H1 (cell line): Measurements from ENCODE around the gene NLGN4X. TPM values are rescaled to one million over a fixed set of nuclear protein-coding genes. Genes with fewer than 3 reads are reported as not detected.

Source experiments
- CTCF ChIA-PET: fragments of 300-600 bp; sonication (Branson Sonifier 250); formaldehyde crosslinking; loops from one replicate; lab custom pipeline; 2021; ENCODE audit not compliant: partially characterized antibody; lab: Charles Lee
- POLR2A ChIA-PET: fragments of 300-600 bp; sonication (Branson Sonifier 250); formaldehyde crosslinking; loops from one replicate; lab custom pipeline; 2021; ENCODE audit warnings: inconsistent platforms; ENCODE audit not compliant: partially characterized antibody; lab: Charles Lee
- DNase-seq, 2 experiments: peaks; one replicate each; pipeline versions ENCODE4 v3.0.0 to v3.0.0-alpha.2; 2010 to 2022; ENCODE audit warnings: low spot score in 2 of 2, low read depth in 1 of 2, mixed read lengths in 1 of 2
- FAIRE-seq: peaks from 2 replicates; lab custom pipeline; 2011; peaks lifted over from hg19 to GRCh38; lab: Jason Lieb, UNC
- H2AFZ ChIP-seq: 2 replicates; pipeline ENCODE4 v1.8.1; 2012; ENCODE audit warnings: low read length, inconsistent platforms
- H2AK5ac ChIP-seq: 2 replicates; pipeline ENCODE4 v1.6.1; 2013; ENCODE audit warnings: low read depth, low read length
- H2BK120ac ChIP-seq: replicated peaks from 2 replicates; pipeline ENCODE3; 2013; ENCODE audit warnings: low read depth, low read length, inconsistent platforms
- H2BK12ac ChIP-seq: 2 replicates; pipeline ENCODE4 v1.6.1; 2013; ENCODE audit warnings: low read depth, low read length
- H2BK15ac ChIP-seq: 2 replicates; pipeline ENCODE4 v1.6.1; 2013; ENCODE audit warnings: low read length
- H2BK20ac ChIP-seq: 2 replicates; pipeline ENCODE4 v1.6.1; 2013; ENCODE audit warnings: low read length
- H2BK5ac ChIP-seq: 2 replicates; pipeline ENCODE4 v1.6.1; 2013; ENCODE audit warnings: low read depth, low read length
- H3K14ac ChIP-seq: 2 replicates; pipeline ENCODE4 v1.6.1; 2013; ENCODE audit warnings: inconsistent platforms; ENCODE audit not compliant: insufficient read length
- H3K18ac ChIP-seq: 2 replicates; pipeline ENCODE4 v1.6.1; 2013; ENCODE audit warnings: low read length; ENCODE audit errors: extremely low read depth
- H3K23ac ChIP-seq: 2 replicates; pipeline ENCODE4 v1.6.1; 2013; ENCODE audit warnings: inconsistent platforms; ENCODE audit not compliant: insufficient read length
- H3K23me2 ChIP-seq: 2 replicates; pipeline ENCODE4 v1.6.1; 2013; ENCODE audit warnings: low read depth, low read length
- H3K27ac ChIP-seq: 2 replicates; pipeline ENCODE4 v1.6.1; 2011; ENCODE audit warnings: low read depth, low read length, inconsistent platforms
- H3K27me3 ChIP-seq, 4 experiments: replicated peaks in 1 of 4; 1 replicate in 1 of 4; 2 replicates in 3 of 4; pipeline versions ENCODE4 v1.6.1 to v1.8.1; 2011 to 2013; ENCODE audit warnings: low read length in 3 of 4, mild to moderate bottlenecking in 3 of 4, inconsistent platforms in 2 of 4, mixed read lengths in 2 of 4, moderate library complexity in 1 of 4; ENCODE audit not compliant: control insufficient read depth in 3 of 4, insufficient read depth in 3 of 4; ENCODE audit errors: extremely low read depth in 1 of 4
- H3K36me3 ChIP-seq, 4 experiments: 2 replicates each; pipeline versions ENCODE4 v1.6.1 to v1.8.1; 2011 to 2013; ENCODE audit warnings: mild to moderate bottlenecking in 4 of 4, low read length in 3 of 4, moderate library complexity in 2 of 4, control low read depth in 1 of 4, inconsistent platforms in 1 of 4; ENCODE audit not compliant: insufficient read depth in 4 of 4, control insufficient read depth in 2 of 4
- H3K4ac ChIP-seq: replicated peaks from 2 replicates; pipeline ENCODE3; 2013; ENCODE audit warnings: low read length, low read depth, mixed read lengths, inconsistent platforms; ENCODE audit not compliant: insufficient read length
- H3K4me1 ChIP-seq, 4 experiments: replicated peaks in 1 of 4; 1 replicate in 1 of 4; 2 replicates in 3 of 4; pipeline versions ENCODE4 v1.6.1 to v1.8.1; 2011 to 2013; ENCODE audit warnings: low read length in 3 of 4, inconsistent platforms in 2 of 4, mixed read lengths in 1 of 4; ENCODE audit not compliant: insufficient read depth in 4 of 4, control insufficient read depth in 3 of 4
- H3K4me2 ChIP-seq, 2 experiments: 2 replicates each; pipeline versions ENCODE4 v1.6.1 to v1.8.1; 2011 to 2013; ENCODE audit warnings: low read depth in 2 of 2, low read length in 2 of 2, control low read depth in 1 of 2, inconsistent platforms in 1 of 2, mild to moderate bottlenecking in 1 of 2; ENCODE audit not compliant: insufficient read depth in 1 of 2
- H3K4me3 ChIP-seq, 4 experiments: fragments of 200-600, 300-600 bp in 1 of 4; sonication (generic), shearing (Covaris generic), sonication (Bioruptor Twin) in 1 of 4; 2 replicates each; pipeline versions ENCODE4 v1.5.1 to v1.8.1; 2011 to 2016; ENCODE audit warnings: low read length in 4 of 4, low read depth in 3 of 4, control low read depth in 2 of 4, inconsistent platforms in 2 of 4, mild to moderate bottlenecking in 2 of 4, mixed read lengths in 1 of 4, moderate library complexity in 1 of 4; ENCODE audit not compliant: insufficient read depth in 2 of 4; ENCODE audit errors: extremely low read depth in 1 of 4
- H3K56ac ChIP-seq: replicated peaks from 2 replicates; pipeline ENCODE3; 2013; ENCODE audit warnings: low read depth, mild to moderate bottlenecking, mixed read lengths, low read length, inconsistent platforms; ENCODE audit not compliant: insufficient read length
- H3K79me1 ChIP-seq: 2 replicates; pipeline ENCODE4 v1.6.1; 2013; ENCODE audit warnings: low read depth, low read length, control low read depth
- H3K79me2 ChIP-seq, 2 experiments: 2 replicates each; pipeline versions ENCODE4 v1.6.1 to v1.8.1; 2012 to 2013; ENCODE audit warnings: low read length in 2 of 2, mild to moderate bottlenecking in 2 of 2, inconsistent platforms in 1 of 2; ENCODE audit not compliant: insufficient read depth in 2 of 2, control insufficient read depth in 1 of 2
- H3K9ac ChIP-seq, 4 experiments: replicated peaks in 1 of 4; 1 replicate in 1 of 4; 2 replicates in 3 of 4; pipeline versions ENCODE4 v1.6.1 to v1.8.1; 2011 to 2013; ENCODE audit warnings: low read depth in 3 of 4, low read length in 3 of 4, control low read depth in 2 of 4, mild to moderate bottlenecking in 2 of 4, moderate library complexity in 2 of 4, inconsistent platforms in 1 of 4; ENCODE audit errors: extremely low read depth in 1 of 4
- H3K9me3 ChIP-seq, 2 experiments: 2 replicates each; pipeline versions ENCODE4 v1.6.1 to v1.8.1; 2012 to 2013; ENCODE audit warnings: mild to moderate bottlenecking in 2 of 2, moderate library complexity in 2 of 2, control low read depth in 1 of 2, inconsistent platforms in 1 of 2, low read depth in 1 of 2, low read length in 1 of 2, mixed read lengths in 1 of 2; ENCODE audit not compliant: insufficient read depth in 2 of 2
- H4K20me1 ChIP-seq, 2 experiments: replicated peaks in 1 of 2; 2 replicates each; pipeline versions ENCODE3 to v1.8.1; 2011 to 2013; ENCODE audit warnings: inconsistent platforms in 2 of 2, low read length in 2 of 2, mild to moderate bottlenecking in 1 of 2; ENCODE audit not compliant: insufficient read depth in 2 of 2, control insufficient read depth in 1 of 2
- H4K5ac ChIP-seq: 2 replicates; pipeline ENCODE4 v1.6.1; 2013; ENCODE audit warnings: low read length, low read depth, mixed read lengths, inconsistent platforms; ENCODE audit not compliant: insufficient read length
- H4K8ac ChIP-seq: 2 replicates; pipeline ENCODE4 v1.8.0; 2013; ENCODE audit warnings: mild to moderate bottlenecking, moderate library complexity, low read length, inconsistent platforms; ENCODE audit not compliant: insufficient read depth; ENCODE audit errors: extremely low read depth
- H4K91ac ChIP-seq: replicated peaks from 2 replicates; pipeline ENCODE3; 2013; ENCODE audit warnings: low read length, mixed read lengths, inconsistent platforms; ENCODE audit not compliant: insufficient read length
- CTCF ChIP-seq, 3 experiments: IDR thresholded peaks; 1 replicate in 2 of 3; 2 replicates in 1 of 3; pipeline versions ENCODE4 v1.5.1 to v1.6.1; 2011; ENCODE audit warnings: low read length in 3 of 3, mild to moderate bottlenecking in 3 of 3, inconsistent platforms in 2 of 3, low read depth in 1 of 3, moderate library complexity in 1 of 3; ENCODE audit not compliant: insufficient read depth in 1 of 3; ENCODE audit errors: control extremely low read depth in 1 of 3
- FOSL1 ChIP-seq: IDR thresholded peaks from 2 replicates; pipeline ENCODE4 v1.6.1; 2011; ENCODE audit warnings: mild to moderate bottlenecking, low read depth, low read length, moderate library complexity; ENCODE audit not compliant: insufficient read depth
- HDAC2 ChIP-seq, 2 experiments: fragments of 300-600 bp in 1 of 2; sonication (generic) in 1 of 2; IDR thresholded peaks; 2 replicates each; pipeline ENCODE4 v1.6.1; 2011 to 2012; ENCODE audit warnings: low read depth in 2 of 2, low read length in 2 of 2, mild to moderate bottlenecking in 2 of 2, moderate library complexity in 2 of 2, borderline replicate concordance in 1 of 2, inconsistent platforms in 1 of 2
- KDM1A ChIP-seq: fragments of 200-600, 300-600 bp; sonication (generic); IDR thresholded peaks from 2 replicates; pipeline ENCODE4 v1.7.1; 2016; ENCODE audit warnings: mild to moderate bottlenecking, low read length, borderline replicate concordance
- KDM4A ChIP-seq: IDR thresholded peaks from one replicate; pipeline ENCODE4 v1.7.1; 2012; ENCODE audit warnings: low read depth, mild to moderate bottlenecking, moderate library complexity, low read length, inconsistent platforms; ENCODE audit not compliant: severe bottlenecking
- MAFK ChIP-seq: IDR thresholded peaks from 2 replicates; pipeline ENCODE4 v1.6.1; 2012; ENCODE audit warnings: low read depth, mild to moderate bottlenecking, improper control_type of control experiment, low read length
- NRF1 ChIP-seq: IDR thresholded peaks from 2 replicates; pipeline ENCODE4 v1.6.1; 2011; ENCODE audit warnings: mild to moderate bottlenecking, low read depth, low read length, improper control_type of control experiment
- POLR2A ChIP-seq, 2 experiments: IDR thresholded peaks; 1 replicate in 1 of 2; 2 replicates in 1 of 2; pipeline ENCODE4 v1.6.1; 2011; ENCODE audit warnings: low read depth in 2 of 2, low read length in 2 of 2, mild to moderate bottlenecking in 2 of 2; ENCODE audit errors: control extremely low read depth in 1 of 2
- RBBP5 ChIP-seq: IDR thresholded peaks from 2 replicates; pipeline ENCODE4 v1.7.1; 2012; ENCODE audit warnings: low read depth, mild to moderate bottlenecking, inconsistent platforms, low read length, moderate library complexity, borderline replicate concordance
- SAP30 ChIP-seq: fragments of 300-600 bp; sonication (generic); IDR thresholded peaks from 2 replicates; pipeline ENCODE4 v1.7.1; 2012; ENCODE audit warnings: low read length, moderate library complexity, mild to moderate bottlenecking, inconsistent platforms; ENCODE audit not compliant: insufficient read depth, insufficient replicate concordance
- SP2 ChIP-seq: IDR thresholded peaks from 2 replicates; pipeline ENCODE4 v1.6.1; 2012; ENCODE audit warnings: mild to moderate bottlenecking, low read length, inconsistent platforms
- SRF ChIP-seq: IDR thresholded peaks from 2 replicates; pipeline ENCODE4 v1.6.1; 2011; ENCODE audit warnings: mild to moderate bottlenecking, low read depth, low read length, moderate library complexity
- TBP ChIP-seq: IDR thresholded peaks from 2 replicates; pipeline ENCODE4 v1.6.1; 2011; ENCODE audit warnings: low read depth, low read length, improper control_type of control experiment
- polyA plus RNA-seq, 7 experiments: library from polyadenylated mRNA; depleted of rRNA in 3 of 7; stranded (reverse) in 5 of 7; unstranded in 2 of 7; fragments of >200 nt in 5 of 7; fragments of 200-250 nt in 2 of 7; gene quantifications; 1 replicate in 5 of 7; 2 replicates in 1 of 7; 4 replicates in 1 of 7; pipeline versions ENCODE4 v1.2.1 to v1.2.3, GENCODE V29; 2011 to 2013; ENCODE audit warnings: missing spikeins in 2 of 7, mixed read lengths in 2 of 7
- total RNA-seq: library from RNA; stranded (reverse); fragmentation: NEBNext Ultra II Directional; extraction: Animal tissue kit (Norgen Biotek cat#: 25700); gene quantifications from 2 replicates; pipeline ENCODE4 v1.2.1, GENCODE V29; 2021

The NLGN4X gene
- total and polyA plus RNA-seq, 2 of the 8 experiments (the other 6 are each of a cell fraction or from before 2014, with no cell fraction given) = 104 to 124 TPM

GRCh38 chrX:5971300-5971699, 257.4 kb downstream of the NLGN4X start:
- H3K27ac ChIP-seq = no peak overlapping the region
- H2BK5ac ChIP-seq = no peak overlapping the region
- no peaks in the 10 kb centered on the region for H3K36me3 ChIP-seq
- no peak overlapping the region for H2BK20ac ChIP-seq
- no peak overlapping the region for H4K8ac ChIP-seq
- no peak overlapping the region for H2AFZ ChIP-seq
- H3K14ac ChIP-seq = no peak overlapping the region
- no peak overlapping the region for H3K4ac ChIP-seq
- no peaks in the 10 kb centered on the region for H3K27me3 ChIP-seq
- no peak overlapping the region for H3K4me3 ChIP-seq
- peaks cover 0 to 2% (median 0%) of the 10 kb centered on the region in 4 experiments; a peak in 1 of 7 replicates for H3K4me1 ChIP-seq
- H3K79me1 ChIP-seq = no peaks in the 10 kb centered on the region
- H3K79me2 ChIP-seq = peaks cover 0 to 60% of the 10 kb centered on the region in 2 experiments; a peak in 2 of 4 replicates
- H3K9me3 ChIP-seq = no peaks in the 10 kb centered on the region
- peaks cover 0 to 3% of the 10 kb centered on the region in 2 experiments for H4K20me1 ChIP-seq
- no peak overlapping the region for H3K9ac ChIP-seq
- DNase-seq = no peak
- no peak overlapping the region for H3K23ac ChIP-seq
- no peaks in the 10 kb centered on the region; the same call in 1 of the 2 replicates for H3K23me2 ChIP-seq
- ChIA-PET CTCF (interaction anchor here (0.7 kb wide), 1 partner anchor 61 kb away, joined by 3 read pairs; no protein-coding TSS in a partner anchor), POLR2A (no interaction called here)
- no peak overlapping the region for H2BK15ac ChIP-seq
- no peak overlapping the region for H3K18ac ChIP-seq
- no peak overlapping the region for H4K5ac ChIP-seq
- FAIRE-seq = no peak
- H2BK120ac ChIP-seq = no peak overlapping the region
- no peak overlapping the region for H3K56ac ChIP-seq
- H2AK5ac ChIP-seq = no peak overlapping the region
- no peak overlapping the region for H4K91ac ChIP-seq
- H2BK12ac ChIP-seq = no peak overlapping the region
- no peak overlapping the region for H3K4me2 ChIP-seq
- no peak for TF ChIP-seq CTCF (IDR thresholded peaks at IDR 0.05; ENCODE audit: control extremely low read depth in 1 of 3, insufficient read depth in 1 of 3, low read depth in 1 of 3, low read length in 3 of 3)
- no peak for TF ChIP-seq POLR2A (IDR thresholded peaks at IDR 0.05; ENCODE audit: control extremely low read depth in 1 of 2, low read depth in 2 of 2, low read length in 2 of 2)
- no peak for TF ChIP-seq NRF1
- TF ChIP-seq HDAC2 (IDR thresholded peaks at IDR 0.05; ENCODE audit: borderline replicate concordance in 1 of 2, low read depth in 2 of 2, low read length in 2 of 2) = no peak
- no peak for TF ChIP-seq SAP30
- no peak for TF ChIP-seq SRF
- TF ChIP-seq SP2 = no peak
- TF ChIP-seq TBP = no peak
- no peak for TF ChIP-seq MAFK
- TF ChIP-seq FOSL1 = no peak
- TF ChIP-seq KDM1A = no peak
- no peak for TF ChIP-seq RBBP5
- TF ChIP-seq KDM4A = no peak
